ENCODE results near the gene SMAD2. TPM values are rescaled to one million over a fixed set of nuclear protein-coding genes. Genes with fewer than 3 reads are reported as not detected.
A peak's percentile ranks its signal among the peaks of the same experiment; 100 is the strongest.

SMAD2 gene
- total and polyA plus RNA-seq, 9 of the 15 experiments (the other 6 are each of a cell fraction or from before 2014, with no cell fraction given): 9.2 to 49.6 (median 33.7) TPM

- ATAC-seq (peak; percentile 89), DNase-seq (ENCODE audit: extremely low read depth in 1 of 4, low spot score in 3 of 4) (peak; percentile 47 to 65 (median 52)), FAIRE-seq (no peak)
- no peak overlapping the region for H3K9ac ChIP-seq (ENCODE audit: insufficient read depth in 1 of 2, low read depth in 2 of 2, low read length in 2 of 2)
- H3K27ac ChIP-seq (ENCODE audit: extremely low read depth, low read depth, low read length): no peak overlapping the region
- H4K20me1 ChIP-seq (replicated peaks; ENCODE audit: control insufficient read depth, insufficient read depth, low read length): no peaks in the 10 kb centered on the region
- POLR2A ChIA-PET: interaction anchor here (1.0 kb wide), 1 partner anchor 216 kb away, joined by 3 read pairs; no protein-coding TSS in a partner anchor
- in situ Hi-C loops (cut with MboI): loop anchor here (5.0 to 10.0 kb wide), 2 partner anchors 255 to 672 kb away; no protein-coding TSS in a partner anchor
- intact Hi-C loops (cut with micrococcal nuclease): loop anchor here (1.0 to 10.0 kb wide), 3 partner anchors 160 to 672 kb away; partner anchors contain the start of gene SMAD2
- H2AFZ ChIP-seq (ENCODE audit: low read depth, low read length): no peak overlapping the region
- H3K4me2 ChIP-seq (ENCODE audit: insufficient read depth, low read length): no peak overlapping the region
- H3K4me1 ChIP-seq (replicated peaks in 1 of 2; ENCODE audit: control insufficient read depth in 2 of 2, insufficient read depth in 2 of 2, low read length in 2 of 2): no peaks in the 10 kb centered on the region
- H3K36me3 ChIP-seq (ENCODE audit: control insufficient read depth, insufficient read depth, low read length): no peaks in the 10 kb centered on the region
- H3K9me1 ChIP-seq (ENCODE audit: control insufficient read depth, insufficient read depth, low read length): no peaks in the 10 kb centered on the region
- no peaks in the 10 kb centered on the region for H3K79me2 ChIP-seq (ENCODE audit: control insufficient read depth, insufficient read depth, low read length)
- H3K9me3 ChIP-seq (replicated peaks; ENCODE audit: control insufficient read depth, insufficient read depth, low read depth, low read length): no peaks in the 10 kb centered on the region
- no peak overlapping the region for H3K4me3 ChIP-seq
- 9% methylated on average over 13 of the region's 16 CpGs for WGBS (ENCODE audit: insufficient coverage, low coverage, missing lambda C conversion rate)
- H3K27me3 ChIP-seq (ENCODE audit: control insufficient read depth in 2 of 2, insufficient read depth in 2 of 2, low read length in 2 of 2): peaks cover 0 to 4% of the 10 kb centered on the region in 2 experiments; a peak in 2 of 5 replicates
- BruUV-seq (replicated peaks): no TSS peak
- CTCF ChIA-PET (ENCODE audit: low intra/inter-chr PET ratio): interaction anchor here (0.6 to 2.6 kb wide), 2 partner anchors 250 to 259 kb away, joined by 5 to 23 read pairs; no protein-coding TSS in a partner anchor
- TF ChIP-seq, protein P1, sequence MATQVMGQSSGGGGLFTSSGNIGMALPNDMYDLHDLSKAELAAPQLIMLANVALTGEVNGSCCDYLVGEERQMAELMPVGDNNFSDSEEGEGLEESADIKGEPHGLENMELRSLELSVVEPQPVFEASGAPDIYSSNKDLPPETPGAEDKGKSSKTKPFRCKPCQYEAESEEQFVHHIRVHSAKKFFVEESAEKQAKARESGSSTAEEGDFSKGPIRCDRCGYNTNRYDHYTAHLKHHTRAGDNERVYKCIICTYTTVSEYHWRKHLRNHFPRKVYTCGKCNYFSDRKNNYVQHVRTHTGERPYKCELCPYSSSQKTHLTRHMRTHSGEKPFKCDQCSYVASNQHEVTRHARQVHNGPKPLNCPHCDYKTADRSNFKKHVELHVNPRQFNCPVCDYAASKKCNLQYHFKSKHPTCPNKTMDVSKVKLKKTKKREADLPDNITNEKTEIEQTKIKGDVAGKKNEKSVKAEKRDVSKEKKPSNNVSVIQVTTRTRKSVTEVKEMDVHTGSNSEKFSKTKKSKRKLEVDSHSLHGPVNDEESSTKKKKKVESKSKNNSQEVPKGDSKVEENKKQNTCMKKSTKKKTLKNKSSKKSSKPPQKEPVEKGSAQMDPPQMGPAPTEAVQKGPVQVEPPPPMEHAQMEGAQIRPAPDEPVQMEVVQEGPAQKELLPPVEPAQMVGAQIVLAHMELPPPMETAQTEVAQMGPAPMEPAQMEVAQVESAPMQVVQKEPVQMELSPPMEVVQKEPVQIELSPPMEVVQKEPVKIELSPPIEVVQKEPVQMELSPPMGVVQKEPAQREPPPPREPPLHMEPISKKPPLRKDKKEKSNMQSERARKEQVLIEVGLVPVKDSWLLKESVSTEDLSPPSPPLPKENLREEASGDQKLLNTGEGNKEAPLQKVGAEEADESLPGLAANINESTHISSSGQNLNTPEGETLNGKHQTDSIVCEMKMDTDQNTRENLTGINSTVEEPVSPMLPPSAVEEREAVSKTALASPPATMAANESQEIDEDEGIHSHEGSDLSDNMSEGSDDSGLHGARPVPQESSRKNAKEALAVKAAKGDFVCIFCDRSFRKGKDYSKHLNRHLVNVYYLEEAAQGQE (IDR thresholded peaks at IDR 0.05; ENCODE audit: borderline replicate concordance): peak; percentile 64; the same call in 1 of the 2 replicates
- TF ChIP-seq, protein P1 (CRISPR knock-in tag; IDR thresholded peaks at IDR 0.05; ENCODE audit: low read depth): no peak
- TF ChIP-seq HMG20B (CRISPR knock-in tag; IDR thresholded peaks at IDR 0.05): no peak
- TF ChIP-seq FOS (IDR thresholded peaks at IDR 0.05; ENCODE audit: extremely low read depth, insufficient read length): no peak
- no peak for TF ChIP-seq PHF20 (IDR thresholded peaks at IDR 0.05; ENCODE audit: partially characterized antibody)
- peak; percentile 54 to 86 for TF ChIP-seq RAD21 (CRISPR knock-in tag; conservative IDR thresholded peaks at IDR 0.05 in 1 of 2, IDR thresholded peaks at IDR 0.05 in 1 of 2)
- TF ChIP-seq FOXK2 (conservative IDR thresholded peaks at IDR 0.05 in 1 of 2, IDR thresholded peaks at IDR 0.05 in 1 of 2; ENCODE audit: low read depth in 2 of 2): no peak
- TF ChIP-seq ZNF24 (IDR thresholded peaks at IDR 0.05): no peak
- TF ChIP-seq, protein P2, sequence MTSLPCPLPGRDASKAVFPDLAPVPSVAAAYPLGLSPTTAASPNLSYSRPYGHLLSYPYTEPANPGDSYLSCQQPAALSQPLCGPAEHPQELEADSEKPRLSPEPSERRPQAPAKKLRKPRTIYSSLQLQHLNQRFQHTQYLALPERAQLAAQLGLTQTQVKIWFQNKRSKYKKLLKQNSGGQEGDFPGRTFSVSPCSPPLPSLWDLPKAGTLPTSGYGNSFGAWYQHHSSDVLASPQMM (CRISPR knock-in tag; IDR thresholded peaks at IDR 0.05): no peak
- no peak for TF ChIP-seq ZFX (CRISPR knock-in tag; IDR thresholded peaks at IDR 0.05)
- TF ChIP-seq SMC3 (conservative IDR thresholded peaks at IDR 0.05; ENCODE audit: insufficient read depth, low read depth, low read length): peak; percentile 79
- no peak for TF ChIP-seq ZNF668 (CRISPR knock-in tag; IDR thresholded peaks at IDR 0.05)
Observed at GRCh38 chr18:47772374-47773248, 157.8 kb downstream of the SMAD2 start.
